HG03575 (cell line): ENCODE measurements around the gene GDI1.

Experiments
- ATAC-seq: cut with Tn5 transposase; IDR thresholded peaks from one replicate; pipeline ENCODE4 v1.9.1; 2021; ENCODE audit not compliant: unreplicated experiment, insufficient number of reproducible peaks, low FRiP score; ENCODE audit errors: extremely low read depth

Gene GDI1

GRCh38 chrX:154457491-154458115 is 20.6 kb downstream of the GDI1 start:
- no peak for ATAC-seq

GRCh38 chrX:154458116-154458953 is 21.4 kb downstream of the GDI1 start, which contains the start of gene PLXNA3:
Gene PLXNA3 (plus strand): TSS chrX:154458281. CDS start chrX:154460184, 1,903 bp downstream.
- no peak for ATAC-seq

- ATAC-seq, result no peak
These were observed 22.2 kb downstream of the GDI1 start for GRCh38 chrX:154458954-154459778.

- ATAC-seq, result no peak
These were observed 22.9 kb downstream of the GDI1 start for GRCh38 chrX:154459832-154460231.

- ATAC-seq, result no peak
These were observed 23.4 kb downstream of the GDI1 start for GRCh38 chrX:154460326-154460725.

GRCh38 chrX:154462396-154462795 is 25.4 kb downstream of the GDI1 start:
- ATAC-seq, result no peak

GRCh38 chrX:154463611-154464220 is 26.8 kb downstream of the GDI1 start:
- no peak for ATAC-seq

GRCh38 chrX:154464806-154465365 is 27.9 kb downstream of the GDI1 start:
- ATAC-seq, result no peak

- no peak for ATAC-seq
These were observed 28.6 kb downstream of the GDI1 start for GRCh38 chrX:154465601-154466000.

- no peak for ATAC-seq
These were observed 29.1 kb downstream of the GDI1 start for GRCh38 chrX:154466036-154466435.

- ATAC-seq, result no peak
These were observed 30.0 kb downstream of the GDI1 start for GRCh38 chrX:154466907-154467306.

GRCh38 chrX:154467556-154467955 is 30.6 kb downstream of the GDI1 start:
- ATAC-seq, result no peak

GRCh38 chrX:154468217-154468616 is 31.3 kb downstream of the GDI1 start:
- no peak for ATAC-seq

GRCh38 chrX:154469114-154469513 is 32.2 kb downstream of the GDI1 start:
- ATAC-seq, result no peak

- ATAC-seq, result no peak
These were observed 32.9 kb downstream of the GDI1 start for GRCh38 chrX:154469880-154470279.

GRCh38 chrX:154470434-154470833 is 33.5 kb downstream of the GDI1 start:
- no peak for ATAC-seq

GRCh38 chrX:154470914-154471568 is 34.1 kb downstream of the GDI1 start:
- ATAC-seq, result no peak

GRCh38 chrX:154471839-154472684 is 35.1 kb downstream of the GDI1 start:
- ATAC-seq, result no peak
